ENCODE results near the gene KLHDC1.
"Not testable (repeated sequence)": the region's sequence is repeated elsewhere in the genome, so short reads cannot be mapped to it uniquely, and the experiment has no call there.

The KLHDC1 gene

DNA sequence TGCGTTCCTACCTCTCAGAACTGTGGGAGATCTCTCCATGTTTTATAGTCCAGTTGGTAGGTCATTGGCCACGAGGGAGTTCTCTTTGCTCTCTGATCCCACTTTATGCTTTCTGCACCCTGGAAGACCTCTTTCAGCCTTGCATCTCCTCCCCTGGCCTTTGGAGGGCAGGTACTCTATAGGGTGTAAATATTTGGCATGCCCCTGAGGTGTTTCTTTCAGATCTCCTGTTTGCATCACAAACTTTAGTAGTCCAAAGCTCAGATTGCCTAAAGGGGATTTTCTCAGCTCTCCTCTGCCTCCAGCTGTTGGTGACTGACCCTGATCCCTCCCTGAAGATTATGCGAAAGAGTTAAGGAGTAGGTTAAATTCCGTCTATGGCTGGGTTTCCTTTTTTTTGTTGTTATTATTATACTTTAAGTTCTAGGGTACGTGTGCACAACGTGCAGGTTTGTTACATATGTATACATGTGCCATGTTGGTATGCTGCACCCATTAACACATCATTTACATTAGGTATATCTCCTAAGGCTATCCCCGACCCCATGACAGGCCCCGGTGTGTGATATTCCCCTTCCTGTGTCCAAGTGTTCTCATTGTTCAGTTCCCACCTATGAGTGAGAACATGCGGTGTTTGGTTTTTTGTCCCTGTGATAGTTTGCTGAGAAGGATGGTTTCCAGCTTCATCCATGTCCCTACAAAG, 29.0 kb downstream of the KLHDC1 start:
- not testable (repeated sequence) for DNase-seq (ENCODE audit: low spot score)

DNA sequence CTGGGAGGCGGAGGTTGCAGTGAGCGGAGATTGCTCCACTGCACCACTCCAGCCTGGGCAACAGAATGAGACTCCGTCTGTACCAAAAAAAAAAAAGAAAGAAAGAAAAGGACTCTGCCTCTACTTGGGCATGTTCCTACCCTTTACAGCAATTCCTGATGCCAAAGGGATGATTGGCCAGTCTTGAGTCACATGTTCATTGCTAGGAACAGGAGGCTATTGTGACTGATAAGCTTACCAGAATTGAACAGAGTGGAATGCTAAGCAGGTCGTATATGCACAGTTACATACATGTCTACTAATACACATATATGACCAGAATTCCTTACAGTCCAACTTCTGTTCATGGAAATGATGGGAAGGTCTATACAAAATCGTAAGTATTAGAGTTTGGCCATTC, 34.3 kb downstream of the KLHDC1 start:
- no peak for DNase-seq (ENCODE audit: low spot score)

DNA sequence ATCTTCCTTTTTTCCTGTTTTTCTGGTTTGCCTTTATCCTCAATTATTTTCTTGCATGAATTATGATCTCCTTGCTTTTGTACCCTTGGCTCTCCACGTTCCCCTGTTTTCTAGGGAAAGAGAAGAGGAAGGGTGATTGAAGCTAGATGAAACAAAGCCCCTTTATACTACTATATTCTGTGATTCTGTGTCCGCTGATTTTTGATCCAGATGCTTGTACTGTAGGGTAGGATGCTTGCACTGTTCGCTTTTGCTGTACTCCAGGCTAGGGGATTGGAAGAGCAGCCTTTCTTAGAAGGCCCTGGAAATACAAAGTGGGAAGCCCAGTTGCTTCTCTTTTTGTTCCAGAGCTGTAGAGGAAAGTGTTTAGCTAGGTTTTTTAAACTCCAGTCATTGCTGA, 40.0 kb downstream of the KLHDC1 start:
- no peak for DNase-seq (ENCODE audit: low spot score)

DNA sequence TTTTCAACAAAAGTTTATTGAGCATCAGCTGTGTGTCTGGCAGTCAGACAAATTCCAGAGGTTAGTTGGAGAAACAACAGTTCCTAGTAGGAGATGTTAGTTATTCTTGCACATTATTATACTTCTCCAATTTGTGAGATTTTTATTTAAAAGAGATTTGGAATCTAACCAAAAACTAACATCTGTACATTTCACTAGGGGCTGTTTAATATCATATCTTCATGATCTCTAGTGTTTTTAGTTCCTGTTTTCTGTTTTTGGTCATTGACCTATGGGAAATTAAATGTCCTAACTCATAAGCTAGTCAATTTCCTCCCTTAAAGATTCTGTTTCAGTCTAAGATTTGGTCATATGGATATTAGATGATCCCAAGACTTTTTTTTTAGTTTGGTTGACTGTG, 40.9 kb downstream of the KLHDC1 start:
- no peak for DNase-seq (ENCODE audit: low spot score)

DNA sequence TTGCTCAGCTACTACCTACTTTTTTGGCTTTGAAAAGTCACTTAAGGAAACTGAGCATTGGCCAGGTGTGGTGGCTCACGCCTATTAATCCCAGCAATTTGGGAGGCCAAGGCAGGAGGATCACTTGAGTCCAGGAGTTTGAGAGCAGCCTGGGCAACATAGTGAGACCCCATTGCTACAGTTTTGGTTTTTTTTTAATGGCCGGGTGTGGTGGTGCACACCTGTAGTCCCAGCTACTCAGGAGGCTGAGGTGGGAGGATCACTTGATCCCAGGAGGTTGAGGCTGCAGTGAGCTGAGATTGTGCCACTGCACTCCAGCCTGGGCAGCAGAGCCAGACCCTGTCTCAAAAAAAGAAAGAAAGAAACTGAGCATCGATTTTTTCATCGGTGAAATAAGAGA, 42.7 kb downstream of the KLHDC1 start:
- not testable (repeated sequence) for DNase-seq (ENCODE audit: low spot score)

DNA sequence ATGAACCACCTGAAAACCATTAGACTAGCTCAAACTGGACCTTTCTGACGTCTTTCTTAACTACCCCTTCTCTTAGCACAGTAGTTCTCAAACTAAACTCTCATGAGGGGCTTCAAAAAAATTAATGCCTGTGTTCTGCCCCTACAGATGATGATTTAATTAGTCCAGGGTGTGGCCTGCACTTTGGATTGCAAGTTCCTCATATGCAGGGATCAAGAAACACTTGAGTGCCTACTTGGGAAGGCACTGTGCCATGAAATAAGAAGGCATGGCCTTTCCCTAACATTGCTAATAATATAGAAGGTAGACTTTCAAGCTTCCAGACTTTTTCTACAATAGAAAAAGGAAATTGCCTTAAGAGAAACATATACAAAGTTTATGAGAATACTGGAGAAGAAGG, 52.3 kb downstream of the KLHDC1 start:
- DNase-seq (ENCODE audit: low spot score), result no peak

DNA sequence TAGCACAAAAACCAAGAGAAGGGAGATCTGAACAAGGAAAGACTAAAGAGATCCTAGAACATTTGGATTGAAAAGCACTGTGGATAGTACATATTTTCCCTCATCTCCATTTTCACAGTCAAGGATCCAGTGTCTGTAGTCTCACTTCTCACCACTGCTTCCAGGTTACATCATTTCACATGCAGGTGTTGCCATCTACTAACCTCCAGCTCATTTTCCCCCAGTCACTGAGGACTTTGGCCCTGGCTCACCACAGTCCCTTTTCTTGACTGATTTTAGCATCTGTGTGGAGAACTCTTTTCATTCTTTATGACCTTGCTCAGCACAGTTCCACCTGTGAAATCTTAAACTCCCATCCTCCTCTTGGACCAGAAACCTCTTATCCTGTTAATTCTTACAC, 53.6 kb downstream of the KLHDC1 start:
- not testable (repeated sequence) for DNase-seq (ENCODE audit: low spot score)

DNA sequence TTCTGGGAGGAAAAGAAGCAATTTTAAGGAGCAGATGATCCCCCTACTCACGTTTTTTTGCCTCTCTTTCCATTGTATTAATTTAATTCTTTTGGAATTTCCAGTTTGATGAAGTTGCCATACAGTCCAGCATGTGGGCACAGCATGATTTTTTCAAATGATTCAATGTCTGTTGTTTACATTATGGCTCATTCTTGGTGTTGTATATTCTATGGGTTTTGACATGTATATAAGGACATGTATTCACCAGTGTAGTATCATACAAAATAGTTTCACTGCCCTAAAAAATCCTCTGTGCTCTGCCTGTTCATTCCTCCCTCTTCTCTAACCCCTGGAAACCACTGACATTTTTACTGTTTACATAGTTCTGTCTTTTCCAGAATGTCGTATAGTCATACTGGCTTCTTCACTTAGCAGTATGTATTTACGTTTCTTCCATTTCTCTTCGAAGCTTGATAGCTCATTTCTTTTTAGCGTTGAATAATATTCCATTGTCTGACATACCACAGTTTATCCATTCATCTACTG, 61.7 kb downstream of the KLHDC1 start:
- DNase-seq (ENCODE audit: low spot score), result no peak

DNA sequence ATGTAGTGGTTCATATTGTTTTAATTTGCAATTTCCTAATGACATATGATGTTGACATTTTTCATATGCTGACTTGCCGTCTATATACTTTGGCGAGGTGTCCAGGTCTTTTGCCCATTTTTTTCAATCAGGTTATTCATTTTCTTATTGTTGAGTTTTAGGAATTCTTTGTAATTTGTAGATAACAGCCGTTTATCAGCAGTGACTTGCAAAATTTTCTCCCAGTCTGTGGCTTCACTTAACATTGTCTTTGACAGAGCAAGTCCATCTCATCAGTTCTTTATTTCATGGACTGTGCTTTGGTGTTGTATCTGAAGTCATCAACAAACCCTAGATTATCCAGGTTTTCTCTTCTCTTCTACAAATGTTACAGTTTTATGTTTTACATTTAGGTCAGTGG, 62.5 kb downstream of the KLHDC1 start:
- DNase-seq (ENCODE audit: low spot score), result no peak

DNA sequence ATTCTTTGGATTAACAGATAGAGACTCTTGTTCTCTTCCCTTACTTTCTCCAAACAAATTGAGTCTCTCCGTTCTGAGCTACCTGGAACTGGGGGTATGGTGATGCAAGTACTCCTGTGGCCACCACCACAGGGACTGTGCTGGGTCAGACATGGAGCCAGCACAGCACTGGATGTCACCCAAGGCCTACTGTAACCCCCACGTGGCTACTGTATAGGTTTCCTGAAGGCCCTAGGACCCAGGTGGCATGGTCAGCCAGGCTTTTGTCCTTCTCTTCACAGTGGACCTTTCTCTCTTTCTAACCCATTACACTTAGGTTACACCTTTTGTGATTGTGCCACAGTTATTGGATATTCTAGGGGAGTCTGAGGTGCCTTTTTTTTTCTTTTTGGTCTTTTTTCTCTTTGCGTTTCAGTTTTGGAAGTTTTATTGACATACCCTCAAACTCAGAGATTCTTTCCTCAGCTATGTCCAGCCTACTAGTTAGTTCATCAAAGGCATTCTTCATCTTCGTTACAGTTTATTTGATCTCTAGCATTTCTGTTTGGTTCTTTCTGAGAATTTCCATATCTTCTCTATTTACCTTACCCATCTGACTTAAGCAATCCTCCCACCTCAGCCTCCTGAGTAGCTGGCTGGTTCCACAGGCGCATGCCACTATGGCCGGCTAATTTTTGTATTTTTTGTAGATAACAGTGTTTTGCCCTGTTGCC, 69.1 kb downstream of the KLHDC1 start:
- DNase-seq (ENCODE audit: low spot score), result no peak

DNA sequence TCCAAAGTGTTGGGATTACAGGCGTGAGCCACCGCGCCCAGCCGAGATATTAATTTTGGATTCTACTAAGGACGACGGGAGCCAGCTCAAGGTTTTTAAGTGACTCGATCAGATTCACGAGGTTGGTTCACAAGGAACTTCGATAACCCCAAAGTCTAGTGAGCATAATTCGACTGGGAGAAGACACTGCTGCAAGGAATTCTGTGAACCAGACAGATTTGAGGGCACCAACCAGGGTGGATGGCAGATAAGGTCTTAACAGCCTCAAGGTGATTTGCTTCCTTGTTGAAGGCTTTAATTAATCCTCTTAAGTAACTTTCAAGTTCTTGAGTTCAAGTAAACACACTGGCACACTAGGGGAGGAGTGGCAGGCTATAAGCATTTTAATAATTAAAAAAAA, 73.9 kb downstream of the KLHDC1 start:
- DNase-seq (ENCODE audit: low spot score), result no peak

DNA sequence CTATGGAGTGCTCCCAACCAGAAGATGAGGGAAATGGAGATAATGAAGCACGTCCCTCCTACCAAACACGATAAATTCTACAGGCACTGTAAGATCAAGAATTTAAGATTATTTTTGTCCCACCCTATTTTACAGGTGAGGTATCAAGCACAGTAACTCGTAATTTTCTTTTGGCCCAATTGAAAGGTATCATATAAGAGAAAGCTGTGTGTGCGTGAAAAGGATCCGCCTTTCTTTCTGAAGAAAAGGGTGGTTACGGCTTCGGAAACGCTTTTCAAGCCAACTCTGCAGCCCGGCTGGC, 74.3 kb downstream of the KLHDC1 start:
- no peak for DNase-seq (ENCODE audit: low spot score)

DNA sequence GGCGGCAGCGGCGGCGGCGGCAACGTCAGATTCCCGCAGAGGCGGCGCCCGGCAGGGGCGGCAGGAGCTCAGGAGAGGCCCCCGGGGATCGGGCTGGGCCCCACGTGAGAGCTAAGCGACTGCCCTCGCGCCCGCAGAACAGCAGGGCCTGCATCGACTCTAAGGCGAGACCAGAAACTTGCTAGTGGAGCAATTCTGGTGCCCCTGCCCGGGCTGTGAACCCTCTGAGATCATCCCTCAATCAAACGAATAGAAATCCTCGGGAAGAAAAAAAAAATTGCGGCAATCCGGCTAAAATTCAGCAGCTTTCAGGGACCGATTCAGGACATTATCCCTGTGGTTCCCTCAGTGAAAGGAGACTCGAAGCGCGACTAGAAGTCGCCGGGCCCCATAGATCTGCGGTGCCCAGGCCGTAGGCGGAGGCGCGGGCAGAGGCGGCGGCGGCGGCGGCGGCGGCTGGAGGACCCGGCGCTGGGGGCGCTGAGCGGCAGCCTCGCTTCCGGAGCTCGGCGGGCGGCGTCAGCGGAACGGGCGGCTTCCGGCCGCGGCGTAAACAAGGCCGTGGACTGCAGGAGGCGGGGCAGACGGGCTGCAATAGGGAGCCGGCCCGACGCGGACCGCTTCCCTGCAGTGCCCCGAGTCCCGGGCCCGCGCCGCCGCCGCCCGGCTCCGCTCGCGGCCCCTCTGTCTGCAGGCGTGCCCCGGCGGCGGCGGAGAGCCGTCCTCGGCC, 74.8 kb downstream of the KLHDC1 start, which contains the start of gene KLHDC2:
TSS of gene KLHDC2 (plus strand) at position 583 of the 730 bp plus-strand sequence. CDS start 316 bp downstream, outside the sequence.
- DNase-seq (ENCODE audit: low spot score), result peak; percentile 88

DNA sequence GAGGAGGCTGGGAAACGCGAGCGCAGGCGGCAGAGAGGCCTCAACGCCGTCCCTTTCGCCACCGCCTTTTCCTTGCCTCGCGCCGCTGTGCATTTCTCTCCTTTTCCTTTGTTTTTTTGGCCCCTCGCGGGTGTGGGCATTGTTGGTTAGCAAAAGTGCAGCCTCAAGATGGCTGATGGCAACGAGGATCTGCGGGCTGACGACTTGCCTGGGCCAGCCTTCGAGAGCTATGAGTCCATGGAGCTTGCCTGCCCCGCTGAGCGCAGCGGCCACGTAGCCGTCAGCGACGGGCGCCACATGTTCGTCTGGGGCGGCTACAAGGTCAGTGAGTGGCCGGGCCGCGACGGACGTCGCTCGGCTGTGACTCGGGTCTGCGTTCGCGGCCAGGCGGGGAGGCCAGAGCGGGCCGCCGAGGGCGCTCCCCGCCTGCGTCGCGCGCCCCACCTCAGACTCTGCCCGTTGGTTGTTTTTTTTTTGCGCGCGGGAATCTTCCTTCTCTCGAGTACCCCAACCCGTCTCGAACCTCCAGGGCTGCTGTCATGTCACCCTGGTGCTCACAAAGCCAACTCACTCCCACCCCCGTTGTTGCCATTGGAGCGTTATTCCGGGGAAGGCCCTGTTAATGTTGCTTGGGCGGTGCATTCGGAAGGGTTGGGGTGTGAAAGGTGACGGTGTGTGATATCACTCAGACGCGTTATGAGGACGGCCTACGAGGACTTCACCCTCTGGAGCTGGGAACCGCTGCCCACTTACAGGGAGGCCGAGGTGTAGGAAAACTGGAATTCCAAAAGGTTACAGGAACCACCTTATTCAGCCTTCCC, 75.6 kb downstream of the KLHDC1 start:
- peak; percentile 78 for DNase-seq (ENCODE audit: low spot score)

DNA sequence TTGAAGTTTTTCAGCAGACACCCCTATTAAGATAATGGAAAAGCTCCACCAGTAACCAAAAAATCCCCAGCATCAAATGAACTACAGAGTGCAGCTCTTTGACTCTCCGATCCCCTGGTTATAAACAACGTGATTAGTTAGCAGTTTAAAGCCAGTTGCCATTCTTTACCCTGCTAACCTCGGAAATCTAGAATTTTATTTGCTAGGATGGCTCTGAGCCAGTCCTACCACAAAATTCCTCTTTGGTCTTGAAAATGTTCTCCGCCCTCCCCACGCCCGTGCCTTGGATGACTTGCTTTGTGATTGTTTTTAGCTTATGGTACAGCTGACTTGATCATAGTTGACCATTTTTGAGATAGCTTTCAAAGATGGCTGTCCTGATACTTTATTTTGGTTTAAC, 76.3 kb downstream of the KLHDC1 start:
- peak; percentile 21 for DNase-seq (ENCODE audit: low spot score)

DNA sequence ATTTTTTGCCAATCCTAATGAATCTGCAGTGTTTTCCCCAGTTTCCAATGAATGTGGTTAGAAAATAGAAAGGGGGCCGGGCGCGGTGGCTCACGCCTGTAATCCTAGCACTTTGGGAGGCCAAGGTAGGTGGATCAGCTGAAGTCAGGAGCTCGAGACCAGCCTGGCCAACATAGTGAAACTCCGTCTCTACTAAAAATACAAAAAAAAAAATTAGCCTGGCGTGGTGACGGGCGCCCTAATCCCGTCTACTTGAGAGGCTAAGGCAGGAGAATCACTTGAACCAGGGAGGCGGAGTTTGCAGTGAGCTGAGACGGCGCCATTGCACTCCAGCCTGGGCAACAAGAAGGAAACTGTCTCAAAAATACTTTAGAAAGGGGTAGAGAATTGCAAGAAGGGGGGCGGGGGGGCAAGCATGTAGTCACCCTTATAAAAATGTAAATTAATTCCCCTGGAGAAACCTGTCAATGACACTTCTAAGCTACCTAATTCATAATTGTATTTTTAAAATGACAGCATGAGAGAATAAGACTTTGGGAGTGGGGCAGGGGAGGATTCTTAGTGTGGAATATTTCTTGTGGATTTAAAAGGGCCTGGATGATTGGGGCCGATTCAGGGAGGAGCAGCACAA, 76.8 kb downstream of the KLHDC1 start:
- no peak for DNase-seq (ENCODE audit: low spot score)

DNA sequence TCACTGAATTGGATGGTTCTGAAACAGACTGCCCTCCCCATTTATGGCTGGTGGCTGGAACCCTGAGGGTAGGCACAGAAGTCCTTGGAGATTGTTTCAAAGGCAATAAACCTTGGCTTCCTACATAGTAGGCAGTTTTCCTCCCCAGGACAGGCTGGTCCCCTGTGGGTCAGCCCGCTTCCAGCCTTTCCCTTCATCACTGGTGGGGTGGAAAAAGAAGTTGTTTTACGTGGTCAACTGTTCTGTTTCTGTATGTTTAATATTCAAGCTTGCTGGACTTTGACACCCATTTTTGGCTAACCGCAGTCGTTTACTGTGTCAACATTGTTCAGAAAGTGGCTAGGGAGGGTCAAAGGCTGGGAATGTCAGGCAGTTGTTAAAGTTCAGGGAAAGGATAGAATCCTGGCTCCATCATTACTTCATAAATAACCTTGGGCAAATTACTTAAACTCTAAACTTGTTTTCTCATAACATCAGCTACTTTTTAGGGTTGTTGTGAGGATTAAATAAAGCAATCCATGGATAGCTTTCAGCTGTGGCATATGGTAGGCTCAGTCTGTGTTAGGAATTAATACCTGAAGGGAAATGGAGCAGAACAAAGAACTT, 77.4 kb downstream of the KLHDC1 start:
- no peak for DNase-seq (ENCODE audit: low spot score)

DNA sequence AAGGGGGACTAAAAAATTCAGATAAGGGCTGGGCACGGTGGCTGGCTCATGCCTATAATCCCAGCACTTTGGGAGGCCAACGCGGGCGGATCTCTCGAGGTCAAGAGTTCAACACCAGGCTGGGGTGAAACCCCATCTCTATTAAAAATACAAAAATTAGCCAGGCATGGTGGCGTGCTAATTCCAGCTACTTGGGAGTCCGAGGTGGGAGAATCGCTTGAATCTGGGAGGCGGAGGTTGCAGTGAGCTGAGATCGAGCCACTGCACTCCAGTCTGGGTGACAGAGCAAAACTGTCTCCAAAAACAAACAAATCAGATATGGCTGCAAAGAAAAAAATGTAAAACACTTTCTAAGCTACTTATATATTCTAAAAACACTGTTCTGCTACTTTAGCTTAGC, 78.8 kb downstream of the KLHDC1 start:
- DNase-seq (ENCODE audit: low spot score), result not testable (repeated sequence)

DNA sequence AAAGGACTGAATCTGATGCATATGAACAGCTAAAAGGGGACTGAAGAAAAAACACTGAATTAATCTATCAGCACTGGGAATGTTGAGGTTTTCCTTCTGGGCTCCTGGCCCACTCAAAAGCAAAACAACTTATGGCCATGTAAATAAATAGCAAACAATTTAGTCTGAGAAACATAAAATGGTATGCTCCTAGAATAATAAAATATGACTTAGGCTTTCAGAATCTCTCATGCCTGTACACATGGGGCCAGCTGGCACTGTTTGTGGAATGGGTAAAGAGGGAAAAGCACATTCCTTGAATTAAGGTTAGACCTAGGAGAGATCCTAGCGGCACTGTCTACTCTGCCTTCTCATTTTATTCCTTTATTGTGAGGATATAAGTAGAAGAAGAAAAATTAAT, 81.2 kb downstream of the KLHDC1 start:
- no peak for DNase-seq (ENCODE audit: low spot score)

DNA sequence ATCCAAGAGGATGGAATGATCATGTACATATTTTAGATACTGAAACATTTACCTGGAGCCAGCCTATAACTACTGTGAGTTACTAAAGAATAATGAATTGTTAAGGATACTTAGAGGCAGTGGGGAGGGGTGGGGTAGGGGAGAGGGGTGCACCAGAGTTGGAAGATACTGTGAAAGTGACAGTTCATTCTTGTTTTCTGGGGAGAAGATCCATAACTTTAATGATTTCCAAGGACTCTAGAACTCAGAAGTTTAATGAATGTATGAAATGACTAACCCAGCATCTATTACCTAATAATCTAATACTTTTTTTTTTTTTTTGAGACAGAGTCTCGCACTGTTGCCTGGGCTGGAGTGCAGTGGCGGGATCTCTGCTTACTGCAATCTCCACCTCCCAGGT, 85.5 kb downstream of the KLHDC1 start:
- no peak for DNase-seq (ENCODE audit: low spot score)

DNA sequence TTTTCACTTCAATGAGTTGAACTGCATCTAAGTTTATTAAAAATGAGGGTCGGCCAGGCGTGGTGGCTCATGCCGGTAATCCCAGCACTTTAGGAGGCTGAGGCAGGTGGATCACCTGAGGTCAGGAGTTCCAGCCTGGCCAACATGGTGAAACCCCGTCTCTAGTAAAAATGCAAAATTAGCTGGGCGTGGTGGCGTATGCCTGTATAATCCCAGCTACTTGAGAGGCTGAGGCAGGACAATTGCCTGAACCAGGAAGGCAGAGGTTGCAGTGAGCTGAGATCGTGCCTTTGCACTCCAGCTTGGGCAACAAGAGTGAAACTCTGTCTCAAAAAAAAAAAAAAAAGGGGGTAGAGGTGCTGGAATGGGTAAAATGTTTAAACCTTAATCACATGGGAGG, 88.1 kb downstream of the KLHDC1 start:
- DNase-seq (ENCODE audit: low spot score), result not testable (repeated sequence)

Measured in hematopoietic multipotent progenitor cell treated with erythropoietin and hydrocortisone succinate and interleukin-3 and kit ligand, for 15 days (in vitro differentiated cells).